ENCODE measurements around the gene NVL. TPM values are rescaled to one million over a fixed set of nuclear protein-coding genes. Genes with fewer than 3 reads are reported as not detected.

NVL gene
- total and polyA plus RNA-seq, 3 donors from 2014 or later, result 21.7 to 38.7 (median 31.0) TPM

DNA sequence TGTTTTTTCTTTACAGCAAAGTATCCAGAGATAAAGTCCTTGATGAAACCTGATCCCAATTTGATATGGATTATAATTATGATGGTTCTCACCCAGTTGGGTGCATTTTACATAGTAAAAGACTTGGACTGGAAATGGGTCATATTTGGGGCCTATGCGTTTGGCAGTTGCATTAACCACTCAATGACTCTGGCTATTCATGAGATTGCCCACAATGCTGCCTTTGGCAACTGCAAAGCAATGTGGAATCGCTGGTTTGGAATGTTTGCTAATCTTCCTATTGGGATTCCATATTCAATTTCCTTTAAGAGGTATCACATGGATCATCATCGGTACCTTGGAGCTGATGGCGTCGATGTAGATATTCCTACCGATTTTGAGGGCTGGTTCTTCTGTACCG lies 140.4 kb downstream of the NVL start:
- intact Hi-C loops (cut with DNase I; ENCODE audit: low total_unique reads), result loop anchor here (10.0 kb wide), 1 partner anchor 265 kb away; no protein-coding TSS in a partner anchor
- H3K9me3 ChIP-seq, result no peaks in the 10 kb centered on the region
- H3K27me3 ChIP-seq, result no peaks in the 10 kb centered on the region
- no peak overlapping the region for H3K4me3 ChIP-seq
- H3K36me3 ChIP-seq (ENCODE audit: low read depth, missing control alignments), result no peaks in the 10 kb centered on the region
- no peak for DNase-seq
- peaks cover 6% of the 10 kb centered on the region for H3K4me1 ChIP-seq
- 93 to 94% methylated on average over 7 of the region's 7 CpGs for WGBS, 2 donors
- H3K27ac ChIP-seq, result no peak overlapping the region
- TF ChIP-seq, protein P1, sequence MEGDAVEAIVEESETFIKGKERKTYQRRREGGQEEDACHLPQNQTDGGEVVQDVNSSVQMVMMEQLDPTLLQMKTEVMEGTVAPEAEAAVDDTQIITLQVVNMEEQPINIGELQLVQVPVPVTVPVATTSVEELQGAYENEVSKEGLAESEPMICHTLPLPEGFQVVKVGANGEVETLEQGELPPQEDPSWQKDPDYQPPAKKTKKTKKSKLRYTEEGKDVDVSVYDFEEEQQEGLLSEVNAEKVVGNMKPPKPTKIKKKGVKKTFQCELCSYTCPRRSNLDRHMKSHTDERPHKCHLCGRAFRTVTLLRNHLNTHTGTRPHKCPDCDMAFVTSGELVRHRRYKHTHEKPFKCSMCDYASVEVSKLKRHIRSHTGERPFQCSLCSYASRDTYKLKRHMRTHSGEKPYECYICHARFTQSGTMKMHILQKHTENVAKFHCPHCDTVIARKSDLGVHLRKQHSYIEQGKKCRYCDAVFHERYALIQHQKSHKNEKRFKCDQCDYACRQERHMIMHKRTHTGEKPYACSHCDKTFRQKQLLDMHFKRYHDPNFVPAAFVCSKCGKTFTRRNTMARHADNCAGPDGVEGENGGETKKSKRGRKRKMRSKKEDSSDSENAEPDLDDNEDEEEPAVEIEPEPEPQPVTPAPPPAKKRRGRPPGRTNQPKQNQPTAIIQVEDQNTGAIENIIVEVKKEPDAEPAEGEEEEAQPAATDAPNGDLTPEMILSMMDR (IDR thresholded peaks at IDR 0.05), result no peak
- TF ChIP-seq POLR2A (IDR thresholded peaks at IDR 0.05), result no peak

DNA sequence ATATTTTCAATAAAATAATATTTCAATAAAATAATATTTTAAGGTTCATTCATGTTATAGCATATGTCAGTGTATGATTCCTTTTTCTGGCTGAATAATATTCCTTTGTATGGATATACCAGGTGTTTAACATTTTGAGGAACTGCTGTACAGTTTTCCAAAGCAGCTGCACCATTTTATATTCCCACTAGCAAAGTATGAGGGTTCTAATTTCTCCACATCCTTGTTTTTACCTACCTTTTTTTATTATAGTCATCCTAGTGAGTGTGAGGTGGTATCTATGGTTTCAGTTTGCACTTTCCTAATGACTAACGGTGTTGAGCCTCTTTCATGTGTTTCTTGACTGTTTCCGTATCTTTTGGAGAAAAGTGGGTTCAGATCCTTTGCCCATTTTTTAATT lies 141.7 kb downstream of the NVL start:
- no peak for DNase-seq
- no peak overlapping the region for H3K27ac ChIP-seq
- TF ChIP-seq, protein P1 (IDR thresholded peaks at IDR 0.05), result no peak
- no peak for TF ChIP-seq POLR2A (IDR thresholded peaks at IDR 0.05)
- H3K9me3 ChIP-seq, result no peaks in the 10 kb centered on the region
- H3K27me3 ChIP-seq, result no peaks in the 10 kb centered on the region
- peaks cover 13% of the 10 kb centered on the region for H3K4me1 ChIP-seq
- H3K36me3 ChIP-seq (ENCODE audit: low read depth, missing control alignments), result no peaks in the 10 kb centered on the region
- intact Hi-C loops (cut with DNase I; ENCODE audit: low total_unique reads), result loop anchor here (10.0 kb wide), 1 partner anchor 267 kb away; no protein-coding TSS in a partner anchor
- no peak overlapping the region for H3K4me3 ChIP-seq
- WGBS, 2 donors, result 94 to 97% methylated on average over 2 of the region's 2 CpGs

DNA sequence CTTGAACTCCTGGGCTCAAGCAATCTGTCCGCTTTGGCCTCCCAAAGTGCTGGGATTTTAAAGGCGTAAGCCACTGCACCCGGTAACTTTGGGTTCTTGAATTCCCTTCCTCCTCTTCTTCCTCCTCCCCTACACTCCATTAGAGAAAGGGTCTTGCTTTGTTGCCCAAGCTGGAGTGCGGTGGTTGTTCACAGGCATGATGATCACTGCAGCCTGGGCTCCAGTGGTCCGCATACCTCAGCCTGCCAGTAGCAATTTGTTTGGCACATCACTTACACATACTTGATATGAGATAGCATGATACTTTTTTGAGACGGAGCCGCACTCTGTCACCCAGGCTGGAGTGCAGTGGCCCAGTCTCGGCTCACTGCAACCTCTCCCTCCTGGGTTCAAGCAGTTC lies 144.8 kb downstream of the NVL start:
- Histone ChIP-seq H3K27ac (no peak overlapping the region), H3K9me3 (no peaks in the 10 kb centered on the region), H3K27me3 (no peaks in the 10 kb centered on the region), H3K36me3 (ENCODE audit: low read depth, missing control alignments) (no peaks in the 10 kb centered on the region), H3K4me3 (no peak overlapping the region), H3K4me1 (peaks cover 13% of the 10 kb centered on the region)
- TF ChIP-seq POLR2A (IDR thresholded peaks at IDR 0.05), result no peak
- TF ChIP-seq, protein P1 (IDR thresholded peaks at IDR 0.05), result no peak
- 74 to 77% methylated on average over 8 of the region's 8 CpGs for WGBS, 2 donors
- intact Hi-C loops (cut with DNase I; ENCODE audit: low total_unique reads), result loop anchor here (10.0 kb wide), 1 partner anchor 270 kb away; no protein-coding TSS in a partner anchor
- DNase-seq, result no peak

DNA sequence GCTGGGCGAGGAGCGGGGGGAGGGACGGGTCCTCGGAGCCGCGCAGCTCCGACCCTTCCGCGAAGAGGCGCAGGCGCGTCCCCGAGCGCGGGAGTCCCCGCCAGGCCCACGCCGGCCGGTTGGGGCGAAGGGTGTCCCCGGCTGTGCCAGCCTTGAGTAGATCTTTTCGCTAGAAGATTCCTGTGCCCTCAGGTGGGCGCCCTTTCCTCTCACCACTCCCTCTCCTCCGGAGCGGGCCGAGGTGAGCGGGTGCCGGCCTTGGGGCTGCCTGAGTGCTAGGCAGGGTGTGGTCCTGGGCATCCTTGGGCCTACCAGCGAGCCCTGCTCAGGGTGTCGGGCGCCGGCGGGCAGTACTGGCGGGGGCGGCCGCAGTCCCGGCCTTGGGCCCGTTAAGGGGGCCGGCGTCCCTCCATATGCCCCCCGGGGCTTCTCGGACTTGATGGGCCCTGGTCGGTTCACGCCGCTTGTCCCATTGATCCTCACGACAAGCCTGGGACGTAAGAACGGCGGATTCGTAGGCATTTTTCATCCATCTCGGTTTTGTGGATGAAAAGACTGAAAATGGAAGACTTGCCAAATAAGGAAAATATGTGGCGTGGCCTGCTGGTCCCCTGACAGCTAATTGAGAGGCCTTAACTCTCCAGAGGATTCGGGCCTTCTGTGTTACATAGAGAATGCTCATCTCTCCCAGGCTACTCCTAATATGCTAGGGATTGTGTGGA lies 146.2 kb downstream of the NVL start:
- intact Hi-C loops (cut with DNase I; ENCODE audit: low total_unique reads), result loop anchor here (10.0 kb wide), 1 partner anchor 271 kb away; no protein-coding TSS in a partner anchor
- Histone ChIP-seq H3K36me3 (ENCODE audit: low read depth, missing control alignments) (no peaks in the 10 kb centered on the region), H3K4me1 (peaks cover 13% of the 10 kb centered on the region), H3K4me3 (peak overlapping the region; percentile 78 to 98), H3K27me3 (no peaks in the 10 kb centered on the region), H3K9me3 (no peaks in the 10 kb centered on the region), H3K27ac (peak overlapping the region; percentile 87 to 96)
- WGBS, 2 donors, result 0 to 1% methylated on average over 29 to 53 of the region's 53 CpGs
- TF ChIP-seq, protein P1 (IDR thresholded peaks at IDR 0.05), result no peak
- TF ChIP-seq POLR2A (IDR thresholded peaks at IDR 0.05), result no peak
- peak; percentile 61 for DNase-seq

Data from testis (tissue), 3 donors.